HCT116 (cell line): Measurements from ENCODE around the gene STAB1. TPM values are rescaled to one million over a fixed set of nuclear protein-coding genes. Genes with fewer than 3 reads are reported as not detected.

ENCODE experiments used
- ATAC-seq: fragments of 200-7000 bp; cut with Tn5 transposase; 2 replicates; pipeline ENCODE4 v1.9.1; 2020; ENCODE audit warnings: mild to moderate bottlenecking, moderate library complexity
- BruUV-seq: library from RNA; stranded (reverse); fragments of 400-500 nt; replicated peaks from 2 replicates; lab custom pipeline; 2021; lab: Mats Ljungman, UMichigan
- CTCF ChIA-PET: fragments of 300-600 bp; sonication (Branson Sonifier 250); formaldehyde crosslinking; loops from one replicate; lab custom pipeline; 2021; ENCODE audit warnings: antibody characterized with exemption; lab: Charles Lee
- POLR2A ChIA-PET: fragments of 300-600, 350-600 bp; sonication (Branson Sonifier 250); formaldehyde crosslinking; loops from one replicate; lab custom pipeline; 2021; ENCODE audit warnings: antibody characterized with exemption; lab: Charles Lee
- RAD21 ChIA-PET, 2 experiments: fragments of 300-600 bp; sonication (Branson Sonifier 250); formaldehyde crosslinking; loops; one replicate each; lab custom pipeline; 2023; ENCODE audit warnings: low total read pairs in 2 of 2; ENCODE audit not compliant: uncharacterized antibody in 2 of 2, unreplicated experiment in 2 of 2, low non-redundant PET in 1 of 2; lab: Charles Lee
- DNase-seq: peaks from one replicate; pipeline ENCODE4 v3.0.0-alpha.2; 2010; ENCODE audit warnings: low read depth, low spot score
- H2AFZ ChIP-seq: fragments of 200-600 bp; shearing (Covaris generic), sonication (generic); 2 replicates; pipeline ENCODE4 v1.6.1; 2017; ENCODE audit warnings: low read depth, mixed run types, mixed read lengths, antibody characterized with exemption, low read length; ENCODE audit not compliant: poor library complexity, severe bottlenecking
- H3K27ac ChIP-seq: 2 replicates; pipeline ENCODE4 v1.5.1; 2012; ENCODE audit warnings: low read depth, low read length
- H3K27me3 ChIP-seq: fragments of 200-600 bp; sonication (generic); 2 replicates; pipeline ENCODE4 v1.6.1; 2016; ENCODE audit warnings: mixed run types, low read length, mixed read lengths; ENCODE audit not compliant: insufficient read depth
- H3K36me3 ChIP-seq, 2 experiments: fragments of 200-500 bp in 1 of 2; fragments of 200-600 bp in 1 of 2; sonication (Bioruptor generic) in 1 of 2; sonication (generic) in 1 of 2; 2 replicates each; pipeline versions ENCODE4 v1.5.1 to v1.6.1; 2014 to 2016; ENCODE audit warnings: low read length in 2 of 2, inconsistent platforms in 1 of 2, mixed read lengths in 1 of 2, mixed run types in 1 of 2; ENCODE audit not compliant: insufficient read depth in 2 of 2, control insufficient read depth in 1 of 2
- H3K4me1 ChIP-seq, 2 experiments: fragments of 200-600 bp in 1 of 2; sonication (generic) in 1 of 2; 2 replicates each; pipeline versions ENCODE4 v1.5.1 to v1.6.1; 2012 to 2017; ENCODE audit warnings: low read length in 2 of 2, inconsistent platforms in 1 of 2, mild to moderate bottlenecking in 1 of 2, mixed read lengths in 1 of 2, mixed run types in 1 of 2, moderate library complexity in 1 of 2; ENCODE audit not compliant: insufficient read depth in 2 of 2, control insufficient read depth in 1 of 2
- H3K4me2 ChIP-seq: fragments of 200-600 bp; sonication (generic); 2 replicates; pipeline ENCODE4 v1.6.1; 2017; ENCODE audit warnings: mixed run types, low read length, mixed read lengths
- H3K4me3 ChIP-seq, 2 experiments: fragments of 200-600 bp in 1 of 2; sonication (generic) in 1 of 2; replicated peaks in 1 of 2; 2 replicates each; pipeline ENCODE4 v1.5.1; 2011 to 2016; ENCODE audit warnings: low read length in 2 of 2, control low read depth in 1 of 2, low read depth in 1 of 2, mild to moderate bottlenecking in 1 of 2, mixed read lengths in 1 of 2, mixed run types in 1 of 2
- H3K79me2 ChIP-seq: fragments of 200-600 bp; sonication (generic); 2 replicates; pipeline ENCODE4 v1.6.1; 2017; ENCODE audit warnings: mild to moderate bottlenecking, mixed run types, low read length, moderate library complexity, mixed read lengths; ENCODE audit not compliant: insufficient read depth
- H3K9ac ChIP-seq: fragments of 200-600 bp; sonication (generic); 2 replicates; pipeline ENCODE4 v1.6.1; 2016; ENCODE audit warnings: low read length, mixed read lengths
- H3K9me2 ChIP-seq: fragments of 200-600 bp; sonication (generic), shearing (Covaris generic); 2 replicates; pipeline ENCODE4 v1.6.1; 2017; ENCODE audit warnings: mixed run types, mild to moderate bottlenecking, moderate library complexity; ENCODE audit not compliant: insufficient read depth
- H3K9me3 ChIP-seq, 2 experiments: fragments of 200-500 bp in 1 of 2; fragments of 200-600 bp in 1 of 2; sonication (Bioruptor generic) in 1 of 2; sonication (generic) in 1 of 2; 2 replicates each; pipeline ENCODE4 v1.6.1; 2014 to 2017; ENCODE audit warnings: low read length in 2 of 2, mixed read lengths in 2 of 2, inconsistent platforms in 1 of 2, low read depth in 1 of 2, mild to moderate bottlenecking in 1 of 2, mixed run types in 1 of 2, moderate library complexity in 1 of 2; ENCODE audit not compliant: control insufficient read depth in 1 of 2, insufficient read depth in 1 of 2
- H4K20me1 ChIP-seq: fragments of 200-600 bp; sonication (generic), shearing (Covaris generic); 2 replicates; pipeline ENCODE4 v1.6.1; 2017; ENCODE audit warnings: mixed run types, mild to moderate bottlenecking, moderate library complexity; ENCODE audit not compliant: insufficient read depth
- CEBPB ChIP-seq: IDR thresholded peaks from 2 replicates; pipeline ENCODE4 v1.6.1; 2012; ENCODE audit warnings: low read depth
- CTCF ChIP-seq, 3 experiments: fragments of 200-600 bp in 1 of 3; sonication (generic) in 1 of 3; IDR thresholded peaks in 2 of 3; conservative IDR thresholded peaks in 1 of 3; 2 replicates each; pipeline ENCODE4 v1.5.1; 2012 to 2017; ENCODE audit warnings: low read depth in 2 of 3, low read length in 2 of 3, antibody characterized with exemption in 1 of 3, borderline replicate concordance in 1 of 3, control low read depth in 1 of 3, mild to moderate bottlenecking in 1 of 3, mixed read lengths in 1 of 3, mixed run types in 1 of 3, moderate library complexity in 1 of 3; ENCODE audit not compliant: insufficient read depth in 1 of 3
- EZH2phosphoT487 ChIP-seq: fragments of 200-600 bp; IDR thresholded peaks from 2 replicates; pipeline ENCODE4 v1.6.1; 2018; ENCODE audit warnings: antibody characterized with exemption, borderline replicate concordance
- FOSL1 ChIP-seq: IDR thresholded peaks from 2 replicates; pipeline ENCODE4 v1.6.1; 2012; ENCODE audit warnings: low read depth
- POLR2A ChIP-seq: IDR thresholded peaks from 2 replicates; pipeline ENCODE4 v1.7.0; 2011; ENCODE audit warnings: borderline replicate concordance; ENCODE audit not compliant: insufficient read depth, insufficient read length; ENCODE audit errors: extremely low read depth
- POLR2AphosphoS5 ChIP-seq: IDR thresholded peaks from 2 replicates; pipeline ENCODE4 v1.6.1; 2011; ENCODE audit warnings: mild to moderate bottlenecking, low read depth, low read length, moderate library complexity
- RAD21 ChIP-seq: IDR thresholded peaks from 2 replicates; pipeline ENCODE4 v1.6.1; 2012; ENCODE audit warnings: low read depth, mild to moderate bottlenecking
- REST ChIP-seq: IDR thresholded peaks from 2 replicates; pipeline ENCODE4 v1.6.1; 2012; ENCODE audit warnings: low read depth
- SIN3A ChIP-seq: IDR thresholded peaks from 2 replicates; pipeline ENCODE4 v1.6.1; 2012; ENCODE audit warnings: low read depth
- SP1 ChIP-seq: IDR thresholded peaks from 2 replicates; pipeline ENCODE4 v1.6.1; 2012; ENCODE audit warnings: low read depth
- YY1 ChIP-seq: IDR thresholded peaks from 2 replicates; pipeline ENCODE4 v1.6.1; 2011; ENCODE audit warnings: low read length, low read depth, moderate library complexity, mild to moderate bottlenecking; ENCODE audit not compliant: insufficient replicate concordance; ENCODE audit errors: extremely low read depth
- ZFX ChIP-seq: fragments of 450-650 bp; IDR thresholded peaks from 2 replicates; pipeline ENCODE4 v1.6.1; 2017
- intact Hi-C: fragments of 100-400 bp; cut with micrococcal nuclease; formaldehyde crosslinking; loops from 2 replicates; pipeline ENCODE4 v1.10.0; 2022
- total RNA-seq: library from RNA; stranded (reverse); gene quantifications from one replicate; pipeline ENCODE4 v1.2.1, GENCODE V29; 2021; ENCODE audit not compliant: unreplicated experiment
- TF ChIP-seq, protein P1 (sequence below): IDR thresholded peaks from 2 replicates; pipeline ENCODE4 v1.6.1; 2012
- TF ChIP-seq, protein P2 (sequence below): IDR thresholded peaks from 2 replicates; pipeline ENCODE4 v1.6.1; 2011; ENCODE audit warnings: mild to moderate bottlenecking, low read length, moderate library complexity; ENCODE audit not compliant: insufficient replicate concordance; ENCODE audit errors: extremely low read depth

The STAB1 gene
- total RNA-seq, 1 experiment from 2014 or later, result 0.44 TPM

DNA sequence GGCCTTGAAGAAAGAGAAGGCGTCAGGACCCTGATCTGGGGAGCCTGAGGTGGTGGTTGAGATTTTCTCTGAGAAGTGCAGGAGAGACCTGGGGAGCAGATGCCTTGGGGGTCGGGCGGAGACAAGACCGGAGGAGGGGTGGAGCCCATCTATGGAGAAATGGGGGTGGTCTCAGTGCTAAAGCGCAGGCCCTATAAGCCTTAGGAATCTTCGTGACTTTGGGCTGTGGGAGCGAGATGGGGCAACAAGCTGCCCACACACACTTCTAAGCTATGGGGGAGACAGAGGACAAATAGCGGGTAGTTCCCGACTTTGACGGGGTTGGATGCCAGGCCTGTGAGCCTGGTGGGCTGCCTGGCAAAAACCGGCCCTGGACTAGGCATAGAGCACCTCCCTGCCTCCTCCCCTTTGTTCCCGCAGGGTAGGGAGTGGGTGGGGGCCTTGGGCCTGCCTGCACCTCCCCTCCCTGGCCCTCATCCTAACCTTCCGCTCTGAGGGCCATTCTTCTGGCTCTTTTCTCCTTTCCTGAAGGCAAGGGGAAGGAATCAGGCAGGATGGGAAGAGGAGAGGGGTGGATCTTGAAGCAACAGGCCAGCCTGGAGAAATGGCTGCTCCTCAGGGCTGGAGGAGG, 38.9 kb upstream of the STAB1 start:
- peak overlapping the region; percentile 80 to 94 for H3K4me3 ChIP-seq
- H4K20me1 ChIP-seq, result no peaks in the 10 kb centered on the region
- no peaks in the 10 kb centered on the region for H3K27me3 ChIP-seq
- ChIA-PET RAD21 (no interaction called here), POLR2A (interaction anchor here (1.4 kb wide), 1 partner anchor 80 kb away, joined by 5 read pairs; the partner anchor contains the start of gene UQCC5), CTCF (no interaction called here)
- H3K9me3 ChIP-seq, result no peaks in the 10 kb centered on the region
- no peaks in the 10 kb centered on the region for H3K9me2 ChIP-seq
- H3K36me3 ChIP-seq, result peaks cover 16 to 33% of the 10 kb centered on the region in 2 experiments
- peaks cover 39% of the 10 kb centered on the region for H3K79me2 ChIP-seq
- TF ChIP-seq, protein P1, sequence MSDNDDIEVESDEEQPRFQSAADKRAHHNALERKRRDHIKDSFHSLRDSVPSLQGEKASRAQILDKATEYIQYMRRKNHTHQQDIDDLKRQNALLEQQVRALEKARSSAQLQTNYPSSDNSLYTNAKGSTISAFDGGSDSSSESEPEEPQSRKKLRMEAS, result no peak
- TF ChIP-seq, protein P2, sequence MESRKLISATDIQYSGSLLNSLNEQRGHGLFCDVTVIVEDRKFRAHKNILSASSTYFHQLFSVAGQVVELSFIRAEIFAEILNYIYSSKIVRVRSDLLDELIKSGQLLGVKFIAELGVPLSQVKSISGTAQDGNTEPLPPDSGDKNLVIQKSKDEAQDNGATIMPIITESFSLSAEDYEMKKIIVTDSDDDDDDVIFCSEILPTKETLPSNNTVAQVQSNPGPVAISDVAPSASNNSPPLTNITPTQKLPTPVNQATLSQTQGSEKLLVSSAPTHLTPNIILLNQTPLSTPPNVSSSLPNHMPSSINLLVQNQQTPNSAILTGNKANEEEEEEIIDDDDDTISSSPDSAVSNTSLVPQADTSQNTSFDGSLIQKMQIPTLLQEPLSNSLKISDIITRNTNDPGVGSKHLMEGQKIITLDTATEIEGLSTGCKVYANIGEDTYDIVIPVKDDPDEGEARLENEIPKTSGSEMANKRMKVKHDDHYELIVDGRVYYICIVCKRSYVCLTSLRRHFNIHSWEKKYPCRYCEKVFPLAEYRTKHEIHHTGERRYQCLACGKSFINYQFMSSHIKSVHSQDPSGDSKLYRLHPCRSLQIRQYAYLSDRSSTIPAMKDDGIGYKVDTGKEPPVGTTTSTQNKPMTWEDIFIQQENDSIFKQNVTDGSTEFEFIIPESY, result no peak
- no peak; the same call in 1 of the 2 replicates for TF ChIP-seq POLR2AphosphoS5
- no peak for TF ChIP-seq FOSL1
- no peak for TF ChIP-seq EZH2phosphoT487
- TF ChIP-seq SIN3A, result no peak
- no peak for TF ChIP-seq YY1
- no peak for TF ChIP-seq RAD21
- no peak for TF ChIP-seq SP1
- TF ChIP-seq POLR2A, result no peak
- TF ChIP-seq CTCF (IDR thresholded peaks at IDR 0.05 in 2 of 3, conservative IDR thresholded peaks at IDR 0.05 in 1 of 3; ENCODE audit: borderline replicate concordance in 1 of 3, insufficient read depth in 1 of 3, low read depth in 2 of 3, low read length in 2 of 3), result no peak
- TF ChIP-seq ZFX, result no peak
- no peak for TF ChIP-seq REST
- TF ChIP-seq CEBPB, result no peak
- intact Hi-C loops, result no loop called here
- H3K4me1 ChIP-seq, result peaks cover 32 to 54% of the 10 kb centered on the region in 2 experiments
- no peak overlapping the region for H2AFZ ChIP-seq
- peak overlapping the region; percentile 95 for H3K9ac ChIP-seq
- ATAC-seq (peak; percentile 35), DNase-seq (no peak)
- H3K27ac ChIP-seq, result peak overlapping the region; percentile 77
- no TSS peak for BruUV-seq
- H3K4me2 ChIP-seq, result peak overlapping the region; percentile 89
